GM21360 (cell line): ENCODE data around the gene SLC5A2.
"Not testable (repeated sequence)": the region's sequence is repeated elsewhere in the genome, so short reads cannot be mapped to it uniquely, and the experiment has no call there.

Experiments used
- ATAC-seq: cut with Tn5 transposase; IDR thresholded peaks from one replicate; pipeline ENCODE4 v1.9.1; 2021; ENCODE audit warnings: mild to moderate bottlenecking, moderate library complexity; ENCODE audit not compliant: unreplicated experiment

SLC5A2 gene

DNA sequence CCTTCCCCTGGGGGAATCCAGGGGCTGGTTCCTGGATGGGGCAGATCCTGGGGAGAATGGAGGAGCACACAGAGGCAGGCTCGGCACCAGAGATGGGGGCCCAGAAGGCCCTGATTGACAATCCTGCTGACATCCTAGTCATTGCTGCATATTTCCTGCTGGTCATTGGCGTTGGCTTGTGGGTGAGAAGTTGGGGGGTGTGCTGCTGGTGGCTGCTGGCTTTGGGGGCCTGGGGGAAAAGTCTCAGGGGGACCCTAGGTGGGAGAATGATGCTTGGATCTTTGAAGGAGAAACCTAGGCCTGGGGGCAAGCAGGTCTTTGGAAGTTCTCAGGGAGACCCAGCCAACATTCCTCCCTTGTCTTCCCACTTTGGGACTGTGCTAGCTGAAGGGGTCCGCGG is at the start of gene SLC5A2:
Gene SLC5A2, plus strand, starts transcription at position 43 of the 400 bp plus-strand sequence. Its CDS starts 14 bp downstream, at position 57.
- no peak for ATAC-seq

DNA sequence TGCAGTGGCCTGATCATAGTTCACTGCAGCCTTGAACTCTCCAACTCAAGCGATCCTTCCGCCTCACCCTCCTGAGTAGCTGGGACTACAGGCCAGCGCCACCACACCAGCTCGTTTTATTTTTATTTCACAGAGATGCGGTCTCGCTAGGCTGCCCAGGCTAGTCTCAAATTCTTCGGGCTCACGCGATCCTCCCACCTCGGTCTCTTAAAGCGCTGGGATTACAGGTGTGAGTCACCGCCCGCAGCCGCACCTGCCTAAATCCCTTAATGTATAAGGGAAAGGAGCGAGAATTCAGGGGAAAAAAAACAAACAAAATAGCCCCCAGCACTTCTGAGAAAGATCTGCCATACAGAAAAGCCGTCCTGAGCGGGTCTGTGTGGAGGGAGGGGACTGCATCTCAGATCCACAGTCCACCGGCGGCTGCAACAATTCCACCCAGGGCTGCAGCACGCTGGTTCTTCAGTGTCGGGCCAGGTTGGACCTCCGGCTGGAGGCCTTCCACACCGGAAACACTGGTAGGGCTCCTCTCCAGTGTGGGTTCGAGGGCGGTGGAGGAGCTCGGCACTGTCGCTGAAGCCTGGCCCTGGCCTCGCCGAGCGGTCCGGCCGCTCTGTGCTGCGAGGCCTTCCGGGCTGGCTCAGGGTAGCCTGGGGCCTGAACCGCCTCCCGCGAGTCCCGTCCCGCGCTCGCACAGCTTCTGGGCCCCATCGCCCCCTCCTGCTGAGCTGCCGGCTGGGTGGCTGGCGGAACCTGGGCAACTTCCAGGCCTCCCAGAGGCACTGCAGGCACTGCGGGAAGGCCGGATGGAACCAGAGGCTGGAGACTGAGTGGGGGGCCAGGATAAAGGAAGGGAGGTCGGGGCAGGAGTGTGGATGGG is 47.3 kb upstream of the SLC5A2 start:
- ATAC-seq = no peak

DNA sequence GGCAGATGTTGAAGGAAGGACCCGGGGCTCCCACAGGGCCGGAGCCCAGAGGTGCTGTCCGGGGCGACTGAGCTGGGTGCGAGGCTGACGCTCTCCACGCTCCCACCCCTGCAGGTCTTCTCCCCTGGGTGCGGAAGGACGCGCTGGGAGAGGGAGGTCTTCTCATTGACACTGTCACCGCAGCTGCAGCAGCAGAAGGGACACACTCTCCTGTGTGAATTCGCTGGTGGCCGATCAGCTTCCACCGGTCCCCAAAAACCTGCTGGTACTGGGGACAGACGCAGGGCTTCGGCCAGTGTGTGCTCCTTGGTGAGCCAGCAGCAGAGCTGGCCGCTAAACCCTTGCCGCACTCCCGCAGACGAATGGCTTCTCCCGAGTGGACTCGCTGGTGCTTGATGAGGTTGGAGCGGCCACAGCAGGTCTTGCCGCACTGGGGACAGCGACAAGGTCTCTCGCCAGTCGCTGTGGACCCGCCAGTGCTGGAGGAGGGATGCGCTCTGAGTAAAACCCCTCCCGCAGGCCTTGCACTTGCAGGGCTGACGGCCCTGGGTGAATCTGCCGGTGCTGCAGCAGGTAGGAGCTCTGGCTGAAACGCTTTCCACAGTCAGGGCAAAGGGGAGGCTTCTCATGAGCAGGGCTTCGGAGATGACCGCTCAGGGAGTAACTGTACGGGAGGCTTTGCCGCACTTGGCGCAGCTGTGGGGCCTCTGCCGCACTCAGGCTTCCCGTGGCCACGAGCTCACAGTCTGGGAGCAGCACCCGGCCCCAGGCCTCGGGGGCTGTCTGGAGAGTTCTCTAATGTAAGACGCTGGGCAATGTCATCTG is 46.5 kb upstream of the SLC5A2 start:
- ATAC-seq = no peak

DNA sequence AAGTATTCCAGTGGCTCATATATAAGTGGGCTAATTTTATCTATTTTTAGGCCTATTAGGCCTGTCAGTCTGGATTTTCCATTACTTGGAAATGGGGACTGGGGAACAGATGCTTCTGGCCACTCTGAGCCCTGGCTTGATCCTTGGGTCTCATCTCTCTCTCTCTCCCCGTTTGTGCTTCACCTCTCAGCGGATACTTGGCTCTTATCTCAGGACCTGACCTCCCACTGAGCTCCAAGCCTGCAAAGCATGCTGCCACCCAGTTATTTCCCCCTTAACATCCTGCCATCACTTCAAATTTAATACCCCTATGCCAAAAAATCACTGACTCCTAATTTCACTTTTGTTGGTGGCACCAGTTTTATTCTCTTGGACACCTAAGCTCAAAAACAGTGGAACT is 44.5 kb upstream of the SLC5A2 start:
- ATAC-seq = no peak

DNA sequence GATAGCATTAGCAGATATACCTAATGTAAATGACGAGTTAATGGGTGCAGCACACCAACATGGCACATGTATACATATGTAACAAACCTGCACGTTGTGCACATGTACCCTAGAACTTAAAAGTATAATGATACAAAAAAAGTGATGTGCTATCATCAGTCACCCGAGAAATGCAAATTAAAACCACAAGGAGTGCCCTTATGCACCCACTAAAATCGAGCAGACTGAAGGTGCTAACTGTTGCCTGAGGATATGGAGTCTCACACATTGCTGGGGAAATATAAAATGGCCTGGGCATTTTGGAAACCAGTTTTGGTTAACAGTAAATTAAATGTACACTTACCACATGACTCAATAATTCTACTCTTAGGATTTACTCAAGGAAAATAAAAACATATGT is 43.9 kb upstream of the SLC5A2 start:
- not testable (repeated sequence) for ATAC-seq

DNA sequence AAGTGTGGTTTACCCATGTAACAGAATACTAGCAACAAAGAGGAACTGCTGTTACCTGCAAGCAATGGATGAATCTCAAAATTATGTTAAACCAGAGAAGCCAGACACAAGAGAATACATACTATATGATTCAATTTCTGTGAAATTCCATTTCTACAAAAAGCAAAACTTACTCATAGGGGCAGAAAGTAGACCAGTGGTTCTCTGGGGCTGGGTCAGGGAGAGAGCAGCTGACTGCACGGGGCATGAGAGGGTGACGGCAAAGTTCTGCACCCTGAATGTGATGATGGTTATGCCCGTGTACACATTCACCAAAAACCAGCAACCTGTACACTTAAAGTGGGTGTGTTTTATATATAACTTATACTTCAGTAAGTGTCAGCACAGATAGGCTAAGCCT is 43.4 kb upstream of the SLC5A2 start:
- no peak for ATAC-seq

DNA sequence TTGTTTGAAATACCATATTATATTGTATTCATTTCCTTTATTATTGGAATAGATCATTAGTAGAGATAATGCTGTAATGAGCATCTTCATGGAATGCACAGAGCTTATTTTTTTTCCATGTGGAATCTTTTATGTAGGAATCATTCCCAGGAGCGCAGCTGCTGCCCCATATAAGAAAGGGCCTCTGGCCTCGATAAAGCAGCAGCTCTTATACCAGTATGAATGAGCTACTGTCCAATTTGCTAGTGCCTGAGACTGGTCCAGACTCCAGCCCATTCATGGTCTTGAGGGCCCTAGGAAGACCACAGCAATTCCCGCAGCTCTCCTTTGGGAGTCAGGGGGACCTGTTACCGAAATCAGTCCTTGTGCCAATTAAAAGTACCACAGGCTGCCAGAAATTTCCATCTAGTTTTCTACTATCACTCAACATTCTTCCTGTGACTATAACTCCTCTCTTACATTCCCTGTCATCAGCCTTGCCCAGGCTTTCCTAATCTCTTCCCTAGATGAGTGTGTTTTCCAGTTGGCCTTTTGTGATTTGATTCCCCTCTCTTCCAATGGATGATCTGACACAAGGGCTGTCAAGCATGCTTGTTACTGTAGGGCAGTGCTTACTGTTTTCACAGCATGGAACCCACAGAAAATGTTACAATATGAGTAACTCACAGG is 42.3 kb upstream of the SLC5A2 start:
- ATAC-seq = no peak

DNA sequence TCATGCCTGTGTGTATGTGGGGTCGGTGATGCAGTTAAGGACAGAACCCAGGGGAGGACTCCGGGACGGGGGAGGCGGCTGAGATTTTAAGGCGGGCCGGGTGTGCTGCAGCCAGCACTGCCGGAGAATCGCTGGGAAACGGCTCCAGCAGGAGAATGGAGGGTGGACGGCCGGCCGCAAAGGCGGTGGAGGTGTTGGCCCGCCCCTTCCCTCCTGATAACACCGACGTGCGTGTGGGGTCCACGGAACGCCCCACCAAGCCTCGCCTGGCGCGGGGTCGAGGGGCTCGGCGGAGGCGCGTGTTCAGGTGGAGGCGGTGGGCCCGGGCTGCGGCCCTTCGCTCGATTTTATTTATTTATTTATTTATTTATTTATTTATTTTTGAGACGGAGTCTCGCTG is 41.0 kb upstream of the SLC5A2 start:
- ATAC-seq = no peak

DNA sequence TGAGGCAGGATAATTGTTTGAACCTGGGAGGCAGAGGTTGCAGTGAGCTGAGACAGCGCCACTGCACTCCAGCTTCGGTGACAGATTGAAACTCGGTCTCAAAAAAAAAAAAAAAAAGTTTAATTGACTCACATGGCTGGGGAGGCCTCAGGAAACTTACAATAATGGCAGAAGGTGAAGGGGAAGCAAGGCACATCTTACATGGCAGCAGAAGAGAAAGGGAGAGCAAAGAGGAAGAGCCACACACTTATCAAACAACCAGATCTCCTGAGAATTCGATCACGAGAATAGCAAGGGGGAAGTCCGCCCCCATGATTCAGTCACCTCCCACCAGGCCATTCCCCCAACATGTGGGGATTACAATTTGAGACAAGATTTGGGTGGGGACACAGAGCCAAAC is 37.0 kb upstream of the SLC5A2 start:
- ATAC-seq = not testable (repeated sequence)

DNA sequence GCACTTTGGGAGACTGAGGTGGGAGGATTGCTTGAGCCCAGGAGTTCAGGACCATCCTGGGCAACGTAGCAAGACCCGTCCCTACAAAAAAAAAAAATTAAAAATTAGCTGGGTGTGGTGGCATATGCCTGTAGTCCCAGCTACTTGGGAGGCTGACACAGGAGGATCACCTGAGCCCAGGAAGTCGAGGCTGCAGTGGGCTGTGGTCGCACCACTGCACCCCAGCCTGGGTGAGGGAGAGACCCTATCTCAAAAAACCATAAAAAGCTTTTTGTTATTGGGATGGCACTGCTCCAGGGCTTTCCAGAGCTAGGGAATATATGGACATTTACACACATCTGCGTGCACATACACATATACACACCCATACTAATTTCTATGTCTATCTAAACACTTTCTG is 31.7 kb upstream of the SLC5A2 start:
- no peak for ATAC-seq

DNA sequence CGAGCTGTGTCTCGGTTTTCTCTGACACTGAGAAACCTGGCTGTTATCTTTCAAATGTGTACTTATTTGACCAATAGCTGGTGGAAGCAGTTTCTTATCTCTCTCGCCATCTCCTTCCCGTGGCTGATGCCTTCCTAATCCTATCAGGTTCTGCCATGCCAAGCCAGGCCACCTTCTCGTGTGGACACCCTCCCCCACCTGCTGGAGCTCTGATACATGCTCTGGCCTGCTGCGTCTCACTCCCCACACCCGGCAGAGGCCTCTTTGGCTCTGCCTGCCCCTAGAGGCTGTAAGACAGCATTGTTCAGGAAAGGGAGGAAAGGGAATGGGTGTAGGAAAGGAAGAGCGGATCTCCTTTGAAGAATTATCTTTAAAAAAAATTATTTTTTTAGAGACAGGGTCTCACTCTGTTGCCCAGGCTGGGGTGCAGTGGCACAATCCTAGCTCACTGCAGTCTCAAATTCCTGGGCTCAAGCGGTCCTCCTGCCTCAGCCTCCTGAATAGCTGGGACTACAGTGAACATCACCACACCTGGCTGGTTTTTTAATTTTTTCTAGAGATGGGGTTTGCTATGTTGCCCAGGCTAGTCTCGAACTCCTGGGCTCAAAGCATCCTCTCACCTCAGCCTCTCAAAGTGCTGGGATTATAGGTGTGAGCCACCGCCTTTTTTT is 31.1 kb upstream of the SLC5A2 start:
- ATAC-seq = no peak

DNA sequence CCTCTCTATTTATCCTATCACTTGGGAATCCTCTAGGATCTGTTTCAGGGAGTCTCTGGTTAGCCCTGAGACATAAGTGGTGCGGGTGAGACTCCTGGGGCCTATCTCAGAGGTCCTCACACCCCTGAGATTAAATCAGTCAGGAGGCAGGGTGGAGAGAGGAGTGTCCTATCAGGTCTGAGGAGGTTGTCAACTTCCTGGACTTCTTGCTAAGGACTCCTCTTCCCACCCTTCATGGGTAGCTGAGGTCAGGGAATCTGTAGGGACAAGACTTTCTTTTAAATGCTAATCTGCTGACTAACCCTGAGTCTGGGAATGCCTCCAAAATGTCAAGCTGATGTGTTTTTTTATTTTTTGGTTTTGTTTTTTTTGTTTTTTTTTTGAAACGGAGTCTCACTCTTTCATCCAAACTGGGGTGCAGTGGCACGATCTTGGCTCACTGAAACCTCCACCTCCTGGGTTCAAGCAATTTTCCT is 30.3 kb upstream of the SLC5A2 start:
- no peak for ATAC-seq

DNA sequence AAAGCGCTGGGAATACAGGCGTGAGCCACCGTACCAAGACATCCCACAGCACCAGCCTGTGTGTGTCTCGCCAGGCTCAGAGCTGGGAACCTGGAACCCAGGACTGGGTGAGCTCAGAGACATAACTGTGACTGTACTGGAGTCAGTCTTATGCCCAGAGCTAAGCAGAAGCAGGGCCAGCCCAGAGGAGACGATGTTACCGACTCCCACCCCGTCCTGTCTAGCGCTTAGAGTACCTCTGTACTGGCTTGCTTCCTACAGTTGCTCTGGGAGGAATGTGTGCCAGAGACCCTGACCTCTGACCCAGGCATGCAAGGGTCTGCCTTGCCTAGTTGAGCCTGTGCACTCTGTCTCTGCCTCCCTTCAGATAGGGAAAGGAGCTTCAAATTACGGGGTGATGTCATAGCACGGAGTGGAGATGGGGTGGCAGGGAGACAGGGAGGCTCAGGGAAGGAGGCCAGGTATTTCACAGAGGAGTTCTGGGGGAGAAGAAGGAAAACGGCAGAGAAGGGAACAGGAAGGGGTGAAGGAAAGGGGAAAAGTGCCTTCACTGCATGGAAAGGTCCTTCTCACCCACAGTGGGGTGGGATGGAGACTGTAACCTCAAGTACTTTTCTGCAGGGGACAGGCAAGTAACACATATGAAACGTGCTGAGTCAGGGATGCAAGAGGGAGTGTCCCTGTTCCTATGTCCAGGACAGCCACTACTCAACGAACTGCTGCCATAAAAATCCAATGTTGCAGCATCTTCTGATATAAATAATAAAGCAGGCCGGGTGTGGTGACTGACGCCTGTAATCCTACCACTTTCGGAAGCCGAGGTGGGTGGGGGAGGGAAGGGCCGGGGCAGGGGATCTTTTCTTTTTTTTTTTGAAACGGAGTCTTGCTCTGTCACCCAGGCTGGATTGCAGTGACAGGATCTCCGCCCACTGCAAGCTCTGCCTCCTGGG is 29.4 kb upstream of the SLC5A2 start:
- ATAC-seq = no peak

DNA sequence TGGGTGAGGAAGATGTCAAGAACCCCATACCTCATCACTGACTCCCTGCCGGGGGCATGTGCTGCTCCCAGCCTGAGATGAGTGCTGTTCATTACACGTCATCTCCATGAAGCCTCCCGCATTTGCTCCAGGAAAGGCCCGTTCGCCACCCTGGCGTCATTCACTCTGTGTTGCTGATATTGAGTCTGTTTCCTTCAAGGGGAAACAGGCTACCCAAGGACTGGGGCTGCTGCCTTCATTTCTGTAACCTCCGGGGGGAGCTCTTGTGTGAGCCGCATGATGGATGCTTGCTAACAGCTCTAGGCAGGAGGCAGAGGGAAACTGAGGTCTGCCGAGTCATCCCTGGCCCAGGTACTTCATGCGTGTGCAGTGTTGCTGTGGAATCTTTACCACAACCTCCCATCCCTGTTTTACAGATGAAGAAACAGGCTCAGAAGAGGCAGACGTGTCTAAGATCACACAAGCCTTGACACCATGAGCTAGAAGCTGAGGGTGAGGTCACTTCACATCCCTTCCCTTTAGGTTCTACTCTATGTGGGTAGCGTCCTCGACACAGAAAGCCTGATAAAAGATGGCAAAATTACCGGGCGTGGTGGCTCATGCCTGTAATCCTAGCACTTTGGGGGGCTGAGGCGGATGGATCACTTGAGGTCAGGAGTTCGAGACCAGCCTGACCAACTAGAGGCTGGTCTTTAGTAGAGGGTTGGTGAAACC is 27.2 kb upstream of the SLC5A2 start:
- ATAC-seq = no peak

DNA sequence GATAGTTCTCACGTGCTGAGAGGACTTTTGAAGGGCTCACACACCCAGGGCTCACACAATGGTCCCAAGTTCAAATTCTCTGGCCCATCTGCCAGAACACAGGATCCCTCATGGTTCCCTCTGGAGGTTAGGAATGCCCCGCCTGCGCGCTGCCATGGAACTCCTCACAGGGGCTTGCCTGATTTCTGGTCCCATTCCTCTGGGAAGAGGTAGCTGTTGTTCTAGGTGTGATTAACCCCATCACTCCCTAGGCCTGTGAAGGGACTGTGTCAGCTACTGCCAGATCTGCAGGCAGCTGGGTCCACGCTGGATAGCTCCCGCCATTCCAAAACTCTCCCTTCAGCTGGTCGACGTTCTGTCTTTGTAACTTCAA is 25.9 kb upstream of the SLC5A2 start:
- no peak for ATAC-seq

DNA sequence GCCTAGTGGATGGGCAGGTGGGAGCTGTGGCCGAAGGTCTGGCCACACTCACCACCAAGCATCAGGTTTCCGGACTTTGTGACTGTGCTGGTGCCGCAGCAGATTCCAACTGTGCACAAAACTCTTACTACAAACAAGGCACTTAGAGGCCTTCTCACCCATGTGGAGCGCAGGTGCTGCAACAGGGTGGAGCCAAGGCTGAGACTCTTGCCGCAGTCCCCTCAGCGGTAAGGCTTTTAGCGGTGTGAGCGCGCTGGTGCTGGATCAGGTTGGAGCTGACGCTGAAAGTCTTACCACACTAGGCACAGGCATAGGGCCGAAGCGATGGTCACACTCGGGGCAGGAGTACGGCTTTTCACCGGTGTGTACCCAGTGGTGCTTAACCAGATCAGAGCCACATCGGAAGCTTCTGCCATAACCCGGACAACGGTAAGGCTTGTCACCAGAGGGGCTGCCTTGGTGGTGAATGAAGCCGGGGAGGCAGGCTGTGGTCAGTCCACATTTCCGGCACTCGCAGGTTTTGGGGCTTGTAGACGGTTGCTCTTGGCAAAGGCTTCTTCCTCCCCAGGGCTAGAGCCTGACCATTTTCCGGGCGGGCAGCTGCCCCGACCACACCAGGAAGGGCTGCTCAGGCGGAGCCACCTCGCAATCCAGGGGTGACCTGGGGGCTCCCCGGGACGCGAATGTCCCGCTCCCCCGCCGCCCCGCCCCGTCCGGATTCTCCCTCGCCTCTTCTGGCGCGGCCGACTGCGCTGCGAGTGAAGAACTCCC is 24.7 kb upstream of the SLC5A2 start:
- ATAC-seq = peak; percentile 2

DNA sequence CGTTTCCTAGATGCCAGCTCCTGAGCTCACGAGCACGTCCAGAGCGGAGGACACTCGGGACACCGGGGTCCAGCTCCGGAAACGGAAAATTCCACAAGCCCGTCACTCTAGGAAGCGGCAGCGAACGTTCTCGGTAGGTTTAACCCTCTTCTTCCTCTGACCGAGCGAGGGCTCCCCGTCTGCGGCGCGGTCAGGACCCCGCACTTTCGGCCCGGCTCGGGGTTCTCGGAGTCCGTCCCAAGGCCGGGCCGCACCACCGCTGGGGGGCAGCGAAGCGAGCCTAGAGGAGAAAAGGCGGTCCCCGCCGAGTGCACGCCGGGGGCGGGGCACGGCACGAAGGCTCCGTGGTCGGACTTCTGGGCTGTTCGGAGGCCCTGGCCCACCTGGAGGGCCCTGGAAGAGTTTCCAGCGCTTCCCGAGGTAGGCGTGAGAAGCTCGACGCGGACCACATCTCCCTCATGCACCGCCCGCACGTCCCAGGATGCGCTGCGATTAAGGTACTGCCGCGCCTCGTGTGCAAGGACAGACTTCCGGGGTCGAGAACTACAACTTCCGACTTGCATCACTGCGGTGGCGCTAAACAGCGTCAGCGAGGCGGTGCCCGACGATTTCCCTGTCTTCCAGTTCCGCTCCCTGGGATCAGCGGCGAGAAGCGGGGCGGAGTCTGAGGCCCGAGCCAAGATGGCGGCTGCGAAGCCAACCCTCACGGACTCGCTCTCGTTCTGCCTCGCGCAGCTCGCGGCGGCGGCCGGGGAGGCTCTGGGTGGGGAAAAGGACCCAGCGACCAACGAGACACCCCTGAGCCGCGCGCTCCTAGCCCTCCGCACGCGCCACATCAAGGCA is 23.9 kb upstream of the SLC5A2 start, which contains the start of gene ARMC5:
Gene ARMC5, plus strand, starts transcription at position 658 of the 843 bp plus-strand sequence. Its CDS starts 24 bp downstream, at position 682.
- peak; percentile 66 for ATAC-seq
